ENCODE measurements around the gene RECQL5. TPM values are rescaled to one million over a fixed set of nuclear protein-coding genes. Genes with fewer than 3 reads are reported as not detected.

RECQL5 gene
- polyA plus RNA-seq, 1 donor from 2014 or later, result 9.6 TPM

DNA sequence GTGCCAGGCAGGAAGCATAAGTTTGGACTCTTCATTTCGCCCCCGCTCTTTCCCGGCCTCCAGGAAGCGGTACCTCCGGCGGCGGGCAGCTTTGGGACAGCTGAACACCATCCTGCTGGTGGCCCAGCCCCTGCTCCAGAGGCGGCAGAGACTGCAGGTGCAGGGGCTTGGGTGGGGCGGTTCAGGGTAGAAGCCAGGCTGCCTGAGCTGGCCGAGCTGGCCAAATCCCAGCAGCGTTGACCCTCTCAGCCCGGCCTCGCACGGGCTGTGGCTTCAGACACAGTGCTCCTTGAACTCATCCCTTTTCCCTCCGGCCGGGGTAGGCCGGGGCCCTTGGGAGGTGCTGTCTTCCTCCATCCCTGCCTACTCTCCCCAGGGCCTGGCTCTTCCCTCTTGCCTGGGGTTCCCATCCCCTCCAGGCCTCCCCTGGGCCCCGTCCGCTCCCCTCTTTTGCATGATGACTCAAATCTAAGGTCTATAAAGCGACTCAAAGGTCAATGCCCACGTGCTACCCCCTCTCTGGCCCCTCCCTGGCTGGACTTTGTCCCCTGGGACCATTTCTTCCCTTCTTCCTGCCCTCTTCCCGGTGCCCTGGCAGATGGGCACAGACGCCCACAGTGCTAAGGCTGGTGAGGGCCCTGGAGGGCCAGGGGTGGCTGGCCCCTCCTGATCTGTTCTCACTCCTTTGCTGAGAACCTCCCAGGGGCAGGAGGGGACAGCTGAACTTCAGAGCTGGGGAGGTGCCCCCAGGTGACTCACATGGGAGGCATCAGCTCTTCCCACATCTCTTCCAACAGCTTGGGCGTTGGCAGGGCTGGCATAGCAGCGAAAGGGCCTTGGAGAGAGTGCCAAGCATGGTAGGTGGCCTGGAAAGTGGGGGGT, 56.6 kb downstream of the RECQL5 start:
- Histone ChIP-seq H3K27ac (ENCODE audit: low read length) (no peak overlapping the region), H3K9me3 (ENCODE audit: low read length) (no peaks in the 10 kb centered on the region), H3K79me2 (replicated peaks; ENCODE audit: insufficient read depth, low read length) (no peaks in the 10 kb centered on the region), H3F3A (ENCODE audit: insufficient read depth, low read length, poor library complexity, severe bottlenecking) (no peaks in the 10 kb centered on the region), H3K4me3 (ENCODE audit: low read length) (no peak overlapping the region), H3K36me3 (ENCODE audit: insufficient read depth, low read length) (no peaks in the 10 kb centered on the region), H4K20me1 (ENCODE audit: insufficient read depth) (no peaks in the 10 kb centered on the region), H3K4me2 (ENCODE audit: low read length) (no peak overlapping the region), H3K9me2 (ENCODE audit: insufficient read depth, low read length) (no peaks in the 10 kb centered on the region), H3K9ac (ENCODE audit: low read length) (no peak overlapping the region), H2AFZ (ENCODE audit: low read depth, low read length) (no peak overlapping the region), H3K27me3 (ENCODE audit: insufficient read depth, low read depth, low read length) (no peaks in the 10 kb centered on the region)
- TF ChIP-seq MXI1 (conservative IDR thresholded peaks at IDR 0.05; ENCODE audit: poor library complexity, severe bottlenecking) (no peak), POLR2AphosphoS5 (IDR thresholded peaks at IDR 0.05) (no peak), RAD21 (conservative IDR thresholded peaks at IDR 0.05) (no peak), EZH2 (IDR thresholded peaks at IDR 0.05; ENCODE audit: borderline replicate concordance, insufficient read depth, low read length, poor library complexity, severe bottlenecking) (no peak), REST (IDR thresholded peaks at IDR 0.05; ENCODE audit: borderline replicate concordance) (no peak), EP300 (conservative IDR thresholded peaks at IDR 0.05; ENCODE audit: poor library complexity, severe bottlenecking) (no peak), CTCF (IDR thresholded peaks at IDR 0.05; ENCODE audit: poor library complexity, severe bottlenecking) (no peak), SMC3 (conservative IDR thresholded peaks at IDR 0.05; ENCODE audit: poor library complexity) (no peak), TAF1 (IDR thresholded peaks at IDR 0.05; ENCODE audit: low read depth) (no peak)

DNA sequence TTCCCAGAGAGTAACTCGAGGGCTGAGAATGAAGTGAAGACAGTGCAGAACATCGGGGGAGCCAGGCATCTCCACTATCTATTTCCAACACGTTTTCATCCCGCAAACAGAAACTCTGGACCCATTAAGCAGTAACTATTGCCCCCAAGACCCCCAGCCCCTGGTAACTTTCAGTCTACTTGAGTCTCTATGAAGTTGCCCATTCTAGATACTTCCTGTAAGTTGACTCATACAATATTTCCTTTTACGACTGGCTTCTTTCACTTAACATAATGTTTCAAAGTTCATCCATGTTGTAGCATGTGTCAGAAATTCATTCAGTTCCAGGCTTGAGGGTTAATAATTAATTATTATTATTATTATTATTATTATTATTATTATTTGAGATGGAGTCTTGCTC, 59.9 kb downstream of the RECQL5 start:
- H4K20me1 ChIP-seq (ENCODE audit: insufficient read depth), result no peaks in the 10 kb centered on the region
- H3K4me2 ChIP-seq (ENCODE audit: low read length), result no peak overlapping the region
- no peak overlapping the region for H3K4me3 ChIP-seq (ENCODE audit: low read length)
- H3K9ac ChIP-seq (ENCODE audit: low read length), result no peak overlapping the region
- no peaks in the 10 kb centered on the region for H3K9me2 ChIP-seq (ENCODE audit: insufficient read depth, low read length)
- H2AFZ ChIP-seq (ENCODE audit: low read depth, low read length), result no peak overlapping the region
- no peaks in the 10 kb centered on the region for H3K36me3 ChIP-seq (ENCODE audit: insufficient read depth, low read length)
- no peaks in the 10 kb centered on the region for H3K79me2 ChIP-seq (replicated peaks; ENCODE audit: insufficient read depth, low read length)
- TF ChIP-seq SMC3 (conservative IDR thresholded peaks at IDR 0.05; ENCODE audit: poor library complexity), result no peak
- no peak for TF ChIP-seq REST (IDR thresholded peaks at IDR 0.05; ENCODE audit: borderline replicate concordance)
- no peak for TF ChIP-seq TAF1 (IDR thresholded peaks at IDR 0.05; ENCODE audit: low read depth)
- TF ChIP-seq EP300 (conservative IDR thresholded peaks at IDR 0.05; ENCODE audit: poor library complexity, severe bottlenecking), result no peak
- TF ChIP-seq EZH2 (IDR thresholded peaks at IDR 0.05; ENCODE audit: borderline replicate concordance, insufficient read depth, low read length, poor library complexity, severe bottlenecking), result no peak
- TF ChIP-seq CTCF (IDR thresholded peaks at IDR 0.05; ENCODE audit: poor library complexity, severe bottlenecking), result no peak
- no peak for TF ChIP-seq RAD21 (conservative IDR thresholded peaks at IDR 0.05)
- no peak for TF ChIP-seq POLR2AphosphoS5 (IDR thresholded peaks at IDR 0.05)
- no peak for TF ChIP-seq MXI1 (conservative IDR thresholded peaks at IDR 0.05; ENCODE audit: poor library complexity, severe bottlenecking)
- no peaks in the 10 kb centered on the region for H3K9me3 ChIP-seq (ENCODE audit: low read length)
- no peaks in the 10 kb centered on the region for H3K27me3 ChIP-seq (ENCODE audit: insufficient read depth, low read depth, low read length)
- H3K27ac ChIP-seq (ENCODE audit: low read length), result no peak overlapping the region
- no peaks in the 10 kb centered on the region for H3F3A ChIP-seq (ENCODE audit: insufficient read depth, low read length, poor library complexity, severe bottlenecking)

Data from neural cell (in vitro differentiated cells).